Measurements from ENCODE around the gene LCP1.
A peak's percentile ranks its signal among the peaks of the same experiment; 100 is the strongest.

LCP1 gene

DNA sequence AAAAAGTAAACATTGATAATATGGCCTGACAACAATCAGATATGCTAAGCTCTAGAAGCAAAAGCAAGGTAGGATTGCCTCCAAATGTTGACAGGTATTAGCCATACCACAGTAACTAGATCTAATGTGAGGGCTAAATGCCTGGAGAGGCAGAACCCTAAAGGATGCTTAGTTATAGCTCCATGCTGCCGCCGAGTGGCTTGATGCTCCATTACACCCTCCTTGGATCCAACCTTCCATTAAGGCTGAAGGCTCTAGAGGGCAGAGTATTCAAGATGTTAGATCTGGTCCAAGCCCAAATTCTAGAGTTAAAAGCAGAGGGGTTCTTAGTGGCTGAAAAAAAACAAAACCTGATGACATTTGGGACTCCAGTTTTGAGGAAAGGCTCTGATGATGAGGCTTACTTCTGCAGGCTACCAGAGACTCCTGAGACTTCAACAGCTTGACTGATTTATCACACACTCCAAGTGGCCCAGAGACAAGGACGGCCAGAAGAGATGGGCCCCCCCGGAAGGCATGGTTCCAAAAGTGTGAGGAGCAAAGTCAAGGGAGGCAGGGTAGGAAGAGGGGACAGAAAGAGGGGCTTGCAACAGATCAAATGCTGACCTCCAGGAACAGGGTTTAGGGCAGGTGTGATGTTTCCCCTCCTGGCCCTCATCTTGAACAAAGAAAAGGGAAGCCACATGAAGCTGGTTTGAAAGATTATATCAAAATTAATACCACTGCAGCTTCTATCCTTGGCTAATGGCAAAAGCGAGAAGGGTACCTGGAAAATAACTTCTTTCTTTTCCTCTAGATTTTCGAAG, 55.2 kb downstream of the LCP1 start:
- DNase-seq = peak; percentile 71

DNA sequence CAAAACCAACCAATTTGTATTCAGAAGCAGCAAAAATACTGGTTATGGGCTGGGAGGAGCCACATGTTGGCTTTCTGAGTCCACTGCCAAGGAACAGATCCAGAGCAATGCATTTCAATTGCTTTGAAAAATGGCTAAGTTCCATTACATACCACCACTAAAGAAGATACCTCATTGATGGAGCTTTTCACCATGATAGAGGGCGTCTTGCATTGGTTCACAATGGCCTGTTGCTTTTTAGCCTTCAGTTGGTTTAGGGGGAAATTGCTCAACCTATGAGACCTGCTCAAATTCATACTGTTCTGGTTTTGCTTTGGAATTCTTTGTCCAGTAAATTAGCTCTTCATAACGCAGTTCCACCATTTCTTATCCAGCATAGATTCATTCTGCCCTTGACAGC, 55.9 kb downstream of the LCP1 start:
- DNase-seq = no peak

DNA sequence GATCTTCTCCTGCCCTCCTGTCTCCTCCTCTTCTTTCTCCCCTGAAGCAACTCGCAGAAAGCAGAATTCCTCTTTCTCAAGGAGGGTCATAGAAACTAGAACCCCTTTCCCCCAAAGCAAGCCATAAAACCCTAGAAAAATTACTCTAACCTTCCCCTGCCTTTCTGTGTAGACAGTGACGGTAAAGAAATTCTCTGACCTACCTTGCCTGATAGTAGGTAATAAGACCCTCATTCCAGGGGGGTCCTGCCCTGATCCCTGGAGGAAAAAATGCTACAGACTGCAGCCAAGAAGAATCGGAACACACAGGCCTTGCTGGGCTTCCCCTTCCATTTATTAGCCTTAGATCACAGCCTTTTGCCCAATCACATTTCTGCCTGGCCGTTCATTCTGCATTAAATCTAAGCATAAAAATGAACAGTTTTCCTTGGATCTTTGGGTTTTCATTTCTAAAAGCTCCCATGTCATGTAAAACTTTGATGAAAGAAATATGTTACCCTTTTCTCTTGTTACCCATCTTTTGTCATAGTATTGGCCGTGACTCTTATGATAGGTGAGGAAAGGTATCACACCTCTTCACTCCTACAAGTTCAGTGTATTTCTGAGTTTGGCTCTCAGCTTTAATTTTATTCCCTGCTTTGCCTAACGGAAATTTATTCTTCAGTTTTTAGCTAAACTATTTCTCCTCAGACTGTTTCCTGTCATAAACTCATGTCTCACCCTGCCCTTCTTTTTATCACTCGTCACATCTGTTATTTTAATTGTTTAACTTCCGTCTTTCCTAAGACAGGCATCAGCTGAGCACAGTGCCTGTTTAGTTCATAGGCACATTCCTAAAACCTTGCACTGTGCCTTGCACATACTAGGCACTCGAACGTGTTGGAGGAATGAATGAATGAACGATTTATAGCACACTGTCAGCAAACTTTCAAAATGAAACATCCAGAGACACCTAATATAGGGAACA, 56.7 kb downstream of the LCP1 start:
- DNase-seq = no peak

DNA sequence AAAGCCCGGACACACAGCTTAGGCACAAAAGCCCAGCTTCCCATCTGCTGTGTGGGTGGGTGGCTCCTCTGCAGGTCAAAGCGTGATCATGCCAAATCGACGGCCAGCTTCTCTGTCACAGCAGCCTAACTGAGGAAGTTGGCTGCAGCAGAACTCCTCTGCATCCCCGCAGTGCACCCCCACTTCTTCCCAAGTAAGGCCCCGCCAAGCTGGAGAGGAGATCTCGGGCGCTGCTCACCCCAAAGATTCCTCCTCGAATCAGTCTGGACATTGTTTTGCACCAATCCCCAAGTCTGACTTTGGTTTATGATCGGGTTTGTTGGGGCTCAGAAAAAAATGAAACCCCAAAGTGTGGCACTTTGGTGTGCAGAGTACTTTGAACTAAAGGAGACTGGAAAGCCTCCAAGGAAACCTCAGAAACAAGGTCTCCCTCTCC, 57.4 kb downstream of the LCP1 start:
- no peak for DNase-seq

DNA sequence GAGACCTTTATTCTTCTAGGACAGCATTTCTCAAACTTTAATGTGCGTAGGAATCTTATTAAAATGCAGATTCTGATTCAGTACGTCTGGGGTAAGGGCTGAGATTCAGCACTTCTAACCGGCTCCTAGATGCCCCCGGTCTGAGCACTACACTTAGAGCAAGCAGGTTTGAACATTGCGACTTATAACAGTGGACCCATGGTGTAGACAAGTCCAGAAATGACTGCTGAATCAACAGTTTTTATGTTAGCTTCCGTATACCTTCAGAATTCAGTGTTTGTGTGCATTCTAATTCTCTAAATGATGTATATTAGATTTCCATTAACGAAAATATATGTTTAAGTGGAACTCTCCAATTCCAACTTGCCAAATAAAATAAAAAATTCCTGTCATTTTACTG, 59.7 kb downstream of the LCP1 start:
- no peak for DNase-seq

DNA sequence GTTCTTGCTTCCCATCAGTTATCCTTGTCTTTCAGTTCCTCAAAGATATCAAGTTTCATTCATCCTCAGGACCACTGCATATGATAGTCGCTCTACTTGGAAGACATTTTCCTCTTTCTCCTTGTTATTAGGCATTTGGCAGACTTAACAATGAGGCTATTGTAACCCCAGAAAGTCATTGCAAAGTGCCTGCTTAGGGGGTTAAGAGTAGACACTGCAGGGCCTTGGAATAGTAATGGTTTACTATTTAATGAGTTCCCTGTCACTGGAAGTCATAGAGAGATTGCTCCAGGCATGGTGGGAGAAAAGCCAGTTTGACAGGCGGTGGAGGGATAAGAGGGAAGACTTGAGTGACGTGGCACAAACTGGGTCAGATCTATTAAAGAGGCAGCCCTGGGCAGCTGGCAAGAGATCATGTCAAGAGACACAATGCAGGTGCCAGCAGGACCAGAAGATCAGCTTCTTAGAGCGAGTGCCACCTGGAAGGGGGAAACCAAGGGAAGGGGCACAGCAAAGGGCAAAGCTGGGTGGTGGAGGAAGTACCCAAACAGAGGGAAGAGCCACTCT, 60.3 kb downstream of the LCP1 start:
- no peak for DNase-seq

DNA sequence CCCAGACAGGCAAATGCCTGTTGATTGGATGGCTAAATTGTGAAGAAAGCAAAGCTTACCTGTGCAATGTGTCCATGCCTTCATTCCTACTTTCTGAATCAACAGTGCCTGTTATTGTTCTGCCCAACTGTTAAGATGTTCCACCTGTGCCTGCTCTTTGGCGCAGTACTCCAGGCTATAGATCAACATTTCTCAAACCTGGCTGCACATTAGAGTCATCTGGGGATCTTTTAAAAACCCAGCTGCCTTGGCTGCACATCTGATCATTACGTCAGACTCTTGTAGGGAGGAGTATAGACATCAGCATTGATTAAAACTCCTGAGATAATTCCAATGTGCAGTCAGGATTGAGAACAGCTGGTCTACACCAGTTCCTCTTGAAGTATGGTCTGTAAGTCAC, 60.9 kb downstream of the LCP1 start:
- no peak for DNase-seq

DNA sequence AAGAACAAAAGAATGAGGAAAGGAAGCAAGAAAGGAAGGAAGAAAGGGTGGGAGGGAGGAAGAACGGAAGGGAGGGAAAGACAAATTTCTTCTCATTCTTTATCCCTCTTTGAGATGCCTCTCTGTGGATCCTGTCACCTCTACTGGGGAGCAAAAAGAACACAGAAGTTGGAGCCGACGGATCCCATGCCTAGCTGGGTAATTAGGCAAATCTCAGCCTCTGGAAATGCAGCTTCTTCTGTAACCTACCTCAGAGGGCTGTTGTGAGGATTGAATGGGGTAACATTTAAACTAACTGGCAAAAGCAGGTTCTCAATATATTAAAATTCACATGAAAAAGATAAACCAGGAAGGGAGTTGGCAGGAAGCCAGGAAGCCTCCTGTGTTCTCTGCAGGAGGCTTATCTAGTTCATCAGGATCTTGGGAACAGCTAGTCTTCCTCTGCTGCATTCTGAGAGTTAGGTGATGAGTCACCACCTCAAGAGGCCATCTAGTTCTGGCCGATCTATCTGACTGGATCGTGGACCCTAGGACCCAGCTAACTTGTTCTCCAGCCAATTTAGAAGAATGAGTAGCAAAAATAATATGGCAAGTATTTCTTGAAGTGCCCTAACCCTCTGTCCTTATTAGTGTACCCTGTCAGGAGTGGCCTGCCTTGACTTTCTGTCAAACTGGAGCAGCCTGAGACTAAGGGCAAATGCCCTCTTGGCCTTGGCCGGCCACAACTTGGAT, 61.9 kb downstream of the LCP1 start:
- peak; percentile 80 for DNase-seq

DNA sequence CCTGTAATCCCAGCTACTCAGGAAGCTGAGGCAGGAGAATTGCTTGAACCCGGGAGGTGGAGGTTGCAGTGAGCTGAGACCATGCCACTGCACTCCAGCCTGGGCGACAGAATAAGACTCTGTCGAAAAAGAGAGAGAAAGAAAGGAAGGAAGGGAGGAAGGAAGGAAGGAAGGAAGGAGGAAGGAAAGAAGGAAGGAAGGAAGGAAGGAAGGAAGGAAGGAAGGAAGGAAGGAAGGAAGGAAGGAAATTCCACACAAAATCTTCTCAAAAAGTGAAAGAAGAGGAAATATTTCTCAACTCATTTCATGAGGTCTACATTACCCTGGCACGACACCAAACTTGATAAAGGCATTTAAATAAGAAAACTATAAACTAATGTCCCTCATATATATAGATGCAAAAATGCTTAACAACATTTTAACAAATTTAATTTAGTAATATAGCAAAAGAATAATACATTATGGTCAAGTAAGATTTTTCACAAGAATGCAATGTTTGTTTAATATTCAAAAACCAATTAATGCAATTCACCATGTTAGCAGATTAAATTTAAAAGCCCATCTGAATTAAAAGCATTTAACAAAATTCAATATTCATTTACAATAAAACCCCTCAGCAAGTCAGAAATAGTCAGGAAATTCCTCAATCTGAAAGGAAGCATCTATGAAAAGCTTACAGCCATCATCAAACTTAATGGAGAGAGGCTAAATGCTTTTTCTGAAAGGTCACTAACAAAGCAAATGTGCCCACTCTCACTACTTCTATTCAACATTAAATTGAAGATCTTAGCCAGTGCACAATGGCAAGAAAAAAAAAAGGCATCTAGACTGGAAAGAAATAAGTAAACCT, 65.1 kb downstream of the LCP1 start:
- DNase-seq = no peak

DNA sequence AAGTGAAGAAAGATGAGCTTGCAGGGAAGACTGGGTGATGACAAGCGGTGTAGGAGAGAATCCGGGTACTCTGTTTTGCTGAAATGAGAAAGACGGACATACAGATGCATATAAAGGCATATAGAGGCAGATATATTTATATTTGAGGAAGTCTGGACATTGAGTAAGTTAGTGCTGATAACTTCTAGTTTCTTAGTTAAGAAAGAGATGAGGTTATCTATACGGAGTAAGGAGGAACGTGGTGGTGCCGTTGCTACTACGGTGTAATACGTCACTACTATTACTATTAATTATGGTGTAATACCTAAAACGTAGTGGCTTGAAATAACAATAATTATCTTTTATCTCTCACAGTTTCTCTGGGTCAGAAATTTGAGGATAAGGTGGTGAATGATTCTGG, 67.4 kb downstream of the LCP1 start:
- DNase-seq = no peak

DNA sequence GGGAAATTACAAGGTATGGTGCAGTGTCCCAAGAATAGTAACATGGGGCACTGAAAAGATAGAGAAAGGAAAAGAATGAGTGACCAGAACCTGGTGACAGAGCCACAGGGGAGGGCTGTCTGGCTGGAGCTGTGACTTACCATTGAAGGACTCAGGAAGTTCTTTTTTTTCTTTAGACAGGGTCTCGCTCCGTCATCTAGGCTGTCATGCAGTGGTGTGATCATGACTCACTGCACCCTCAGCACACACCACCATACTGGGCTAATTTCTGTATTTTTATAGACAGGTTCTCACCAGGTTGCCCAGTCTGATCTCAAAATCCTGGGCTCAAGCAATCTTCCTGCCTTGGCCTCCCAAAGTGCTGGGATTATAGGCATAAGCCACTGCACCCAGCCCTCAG, 68.4 kb downstream of the LCP1 start:
- DNase-seq = peak; percentile 64

DNA sequence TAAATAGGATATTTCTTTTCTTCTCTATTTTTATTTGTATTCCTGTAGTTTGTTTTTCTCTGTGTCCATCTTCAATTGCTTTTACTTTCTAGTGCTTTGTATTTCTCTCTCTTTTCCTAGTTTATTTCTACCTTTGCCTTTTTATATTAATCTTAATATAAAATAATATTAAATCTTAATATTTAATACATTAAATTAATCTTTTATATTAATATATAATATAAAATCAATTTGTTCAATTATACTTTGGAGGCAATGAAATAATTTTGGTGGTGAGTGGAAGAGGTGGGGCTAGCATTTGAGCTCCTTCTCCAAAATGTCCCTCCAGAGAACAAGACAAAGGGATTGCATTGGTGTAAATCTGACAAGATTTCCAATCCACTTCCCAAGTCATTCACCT, 70.8 kb downstream of the LCP1 start:
- DNase-seq = no peak

DNA sequence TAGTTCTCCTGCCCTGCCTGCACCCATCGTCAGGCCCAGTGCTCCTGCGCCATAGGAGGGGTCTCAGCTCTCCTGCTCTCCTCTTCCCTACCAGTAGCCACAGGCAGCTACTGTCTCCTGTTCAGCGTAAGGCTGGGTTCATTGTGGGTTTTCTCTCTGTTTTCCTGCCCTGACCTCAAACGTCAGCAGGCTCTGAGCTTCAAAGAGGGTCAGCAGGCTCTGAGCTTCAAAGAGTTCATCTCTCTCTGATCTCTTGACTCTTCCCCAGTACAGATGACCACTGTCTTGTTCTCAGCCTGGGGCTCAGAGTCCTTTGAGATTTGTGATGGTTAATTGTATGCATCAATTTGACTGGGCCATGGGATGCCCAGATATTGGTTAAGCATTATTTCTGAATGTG, 72.5 kb downstream of the LCP1 start:
- DNase-seq = no peak

DNA sequence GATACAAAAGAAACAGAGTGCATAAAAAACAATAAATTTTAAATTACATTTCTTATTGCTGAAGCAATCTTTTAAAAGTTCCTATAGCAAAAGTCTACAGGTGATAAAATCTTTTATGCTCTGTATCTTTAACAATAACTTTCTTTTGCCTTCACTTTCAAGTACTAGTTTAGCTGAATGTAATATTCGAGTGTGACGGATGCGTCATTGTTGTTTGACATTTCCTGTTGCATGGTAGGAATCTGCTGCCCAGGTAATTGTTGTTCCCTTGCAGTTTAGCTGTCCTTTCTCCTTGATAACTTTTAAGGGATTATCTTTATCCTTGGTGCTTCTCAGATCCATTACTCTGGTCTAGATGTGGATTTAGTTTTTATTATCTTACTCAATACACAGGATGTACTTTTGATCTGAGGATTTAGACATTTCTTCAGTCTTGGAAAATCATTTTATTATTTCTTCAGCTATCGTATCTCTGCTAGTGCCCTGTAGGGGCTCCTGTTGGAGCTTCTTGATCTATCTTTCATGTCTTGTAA, 75.1 kb downstream of the LCP1 start:
- no peak for DNase-seq

DNA sequence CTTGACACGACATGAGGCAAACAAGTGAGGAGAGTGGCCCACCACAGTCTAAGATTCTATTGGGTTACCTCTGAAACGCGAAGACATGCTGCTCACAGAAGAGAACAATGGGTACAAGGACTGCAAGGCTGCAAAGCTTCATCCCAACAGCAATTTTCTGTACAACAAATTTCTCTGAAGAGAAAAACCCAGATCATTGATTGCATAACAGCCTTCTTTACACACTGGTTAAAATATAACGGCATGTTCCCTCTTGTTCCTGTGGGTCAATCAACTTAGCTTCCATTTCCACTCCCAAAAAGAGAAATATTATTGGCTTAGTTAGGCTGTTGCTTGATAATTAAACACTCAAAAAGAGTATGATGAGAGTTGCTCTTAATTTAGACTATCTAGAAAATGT, 77.1 kb downstream of the LCP1 start, which contains the start of gene CPB2:
Gene CPB2, minus strand, starts transcription at position 166 of the 400 bp plus-strand sequence. Its CDS starts 24 bp downstream, at position 142.
- no peak for DNase-seq

DNA sequence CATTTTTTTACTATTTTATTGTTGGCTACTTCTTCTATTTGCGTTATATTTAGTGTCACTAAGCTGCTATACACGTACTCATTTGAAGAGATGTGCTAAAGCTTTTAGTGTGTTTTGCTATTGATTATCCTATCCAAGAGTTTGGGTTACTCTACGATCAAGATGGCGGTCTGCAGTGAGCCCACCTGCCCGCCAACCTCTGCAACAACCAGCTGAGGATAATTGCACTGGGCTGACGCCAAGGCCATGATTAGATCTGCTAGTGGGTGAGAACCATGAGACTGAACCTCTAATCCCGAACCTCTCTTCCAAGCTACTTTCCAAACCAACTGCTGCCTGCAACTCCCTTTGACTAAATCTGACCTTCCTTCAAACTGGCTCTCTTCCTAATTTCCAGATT, 78.9 kb downstream of the LCP1 start:
- no peak for DNase-seq

DNA sequence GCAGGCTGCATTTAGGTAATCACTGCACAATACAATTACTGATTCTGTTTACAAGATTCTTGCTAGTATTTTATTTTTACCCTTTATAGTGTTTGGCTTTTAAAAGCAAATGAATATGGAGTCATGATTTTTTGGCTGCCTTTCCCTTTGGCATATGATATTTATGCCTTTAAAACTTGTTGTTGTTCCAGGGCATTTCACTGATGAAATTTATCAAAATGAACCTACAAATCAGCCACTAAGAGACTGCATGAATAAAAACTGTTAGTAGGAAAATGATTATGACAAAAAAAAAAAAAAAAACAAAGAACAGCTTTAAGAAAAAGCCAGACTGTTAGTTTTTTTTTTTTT, 79.7 kb downstream of the LCP1 start:
- DNase-seq = no peak

DNA sequence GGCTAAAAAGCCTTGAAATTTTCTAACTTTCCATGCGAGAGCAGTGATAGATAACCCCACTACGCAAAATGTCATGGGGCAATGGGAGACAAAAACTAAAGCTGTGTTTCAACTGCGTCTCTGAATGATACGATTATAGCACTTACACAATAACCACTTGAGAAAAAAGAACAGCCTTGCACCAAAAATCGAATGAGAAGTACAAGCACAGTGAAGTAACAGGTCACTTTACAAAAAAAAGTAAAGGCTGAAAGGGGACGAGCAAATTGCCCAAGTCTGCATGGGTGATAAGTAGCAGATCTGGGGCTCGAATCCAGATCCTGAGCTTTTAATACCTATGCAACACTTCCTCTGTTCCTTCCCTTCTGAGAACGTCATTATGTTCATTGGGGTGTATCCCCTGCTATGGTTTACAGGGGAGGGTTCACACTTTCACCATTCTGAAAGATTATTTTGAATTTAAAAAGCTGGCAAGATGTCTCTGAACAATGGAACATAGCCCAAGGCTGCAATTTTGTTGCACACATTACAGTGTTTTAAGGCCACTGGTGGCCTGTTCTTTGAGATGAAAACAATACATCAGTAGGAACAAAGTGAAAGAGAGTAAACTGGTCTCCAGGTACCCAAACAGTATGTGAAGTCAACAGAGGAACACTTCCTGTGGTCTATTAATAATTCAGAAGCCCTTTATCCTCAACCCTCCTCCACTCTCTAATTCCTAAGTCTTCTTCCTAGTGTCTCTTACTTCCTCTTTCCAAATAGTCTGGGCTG, 80.3 kb downstream of the LCP1 start:
- DNase-seq = no peak

DNA sequence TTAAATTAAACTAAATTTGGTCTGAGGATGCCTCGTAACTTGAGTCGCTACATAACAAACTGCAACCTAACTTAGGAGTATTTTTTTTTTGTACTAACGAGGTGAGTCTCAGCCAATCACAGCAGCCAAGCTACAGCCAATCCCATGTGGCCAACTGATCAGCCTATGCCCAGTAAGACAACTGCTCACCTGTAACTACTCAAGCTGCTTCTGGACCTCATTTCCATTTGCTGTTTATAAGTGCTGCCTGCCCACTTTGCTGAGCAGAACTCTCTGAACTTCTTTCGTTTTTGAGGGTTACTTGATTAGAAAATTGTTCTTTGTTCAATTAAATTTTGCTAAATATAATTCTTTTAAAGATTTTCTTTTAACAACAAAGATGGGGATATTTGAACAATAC, 81.0 kb downstream of the LCP1 start:
- DNase-seq = no peak

DNA sequence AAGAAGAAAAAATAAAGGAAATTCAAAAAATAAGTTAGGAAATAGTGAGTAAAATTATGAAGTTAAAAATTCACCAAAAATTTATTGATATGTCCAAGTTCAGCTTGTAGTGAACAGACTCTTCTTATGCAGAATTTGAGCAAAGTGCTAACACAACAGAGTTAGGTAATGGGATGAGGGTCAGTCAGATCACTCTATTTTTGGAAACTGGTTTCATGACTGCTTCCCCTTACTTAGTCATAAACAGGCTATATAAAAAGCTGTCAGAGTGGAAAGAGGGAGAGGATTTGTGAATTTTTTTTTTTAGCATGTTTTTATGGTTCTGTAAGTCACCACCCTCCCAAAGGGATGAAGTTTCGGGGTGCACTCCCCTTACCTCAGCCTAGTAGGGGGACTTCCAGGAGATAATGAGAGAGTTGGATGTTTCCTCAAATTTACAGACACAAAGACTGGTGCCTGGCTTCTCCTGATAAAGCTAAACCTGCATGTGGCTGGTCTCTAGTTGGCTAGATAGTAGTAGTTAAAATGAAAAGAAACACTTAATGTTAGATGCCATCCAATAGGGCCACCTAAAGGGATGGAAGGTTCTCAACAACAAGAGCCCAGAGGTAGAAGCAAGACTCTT, 81.7 kb downstream of the LCP1 start:
- no peak for DNase-seq

All from fibroblast of skin of back (primary cell).